Measurements from ENCODE around the gene SBF2.
"Not testable (repeated sequence)": the region's sequence is repeated elsewhere in the genome, so short reads cannot be mapped to it uniquely, and the experiment has no call there.

GRCh38 chr11:10129184-10129583 lies 164.8 kb downstream of the SBF2 start:
- TF ChIP-seq POLR2A (IDR thresholded peaks at IDR 0.05); CTCF (IDR thresholded peaks at IDR 0.05 in 8 of 11, conservative IDR thresholded peaks at IDR 0.05 in 3 of 11); POLR2AphosphoS5 (IDR thresholded peaks at IDR 0.05): not testable (repeated sequence)

Measured in spleen (tissue), 7 donors.